Ovary (tissue), 3 donors: ENCODE results near the gene LPIN3.

Experiments
- EP300 ChIP-seq: sonication (generic); formaldehyde crosslinking; IDR thresholded peaks from one replicate; pipeline ENCODE4 v1.6.1; 2017; ENCODE audit warnings: antibody characterized with exemption
- POLR2A ChIP-seq: fragments of 450-650 bp; IDR thresholded peaks from one replicate; pipeline ENCODE4 v1.6.1; 2017; ENCODE audit warnings: antibody characterized with exemption, mild to moderate bottlenecking, moderate library complexity
- TF ChIP-seq, protein P1 (sequence below), 3 donors: fragments of 450-650 bp in 2 of 3; fragments of 200-600 bp in 1 of 3; IDR thresholded peaks; one replicate each; pipeline versions ENCODE4 v1.5.1 to v1.8.0; 2016 to 2022; ENCODE audit warnings: antibody characterized with exemption in 3 of 3, mild to moderate bottlenecking in 1 of 3
- donor health status: DM: no; HTN: no; CAD: no.

DNA sequence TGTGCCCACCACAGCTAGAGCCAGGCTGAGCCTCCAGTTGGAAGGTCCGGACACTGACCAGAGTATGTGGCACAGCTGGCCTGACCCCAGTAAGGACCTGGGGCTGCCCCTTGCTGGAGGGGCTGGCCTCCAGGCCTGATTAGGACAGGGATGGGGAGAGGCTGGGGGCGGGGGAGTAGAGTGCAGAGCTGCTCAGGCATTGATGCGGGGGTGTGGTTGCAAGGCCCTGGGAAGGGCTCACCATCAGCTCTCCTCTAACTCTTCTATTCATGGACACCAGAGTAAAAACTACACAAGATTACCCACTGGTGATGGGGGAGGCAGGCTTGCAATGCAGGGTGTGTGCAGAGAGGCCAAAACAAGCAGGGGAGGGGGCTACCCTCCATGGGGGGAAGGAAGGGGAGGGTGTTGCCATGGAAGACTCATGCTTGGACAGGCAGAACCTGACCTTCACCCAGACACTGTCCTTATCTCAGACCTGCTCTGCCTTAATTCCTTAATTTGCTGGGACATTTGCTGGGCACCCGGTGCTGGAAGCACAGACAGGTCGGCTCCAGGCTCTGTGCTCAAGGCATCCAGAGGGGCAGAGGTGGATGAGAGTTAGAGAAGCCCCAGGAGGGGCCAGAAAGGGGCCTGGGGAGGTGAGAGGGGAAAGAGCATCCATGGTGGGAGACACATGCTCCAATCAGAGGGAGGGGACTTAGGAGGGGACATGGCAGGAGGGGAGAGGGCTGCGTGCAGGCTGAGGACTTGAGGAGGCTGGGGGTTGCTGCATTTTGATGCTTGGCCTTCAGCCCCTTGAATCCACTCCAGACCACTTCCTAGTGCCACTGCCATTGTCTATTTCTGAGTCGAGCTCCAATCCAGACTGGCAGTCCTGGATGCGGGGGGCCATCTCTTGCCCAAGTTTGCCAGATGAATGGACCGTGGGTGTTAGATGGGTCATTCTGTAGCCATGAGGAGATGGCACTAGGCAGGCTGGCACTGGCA, 33.6 kb downstream of the LPIN3 start:
- no peak for TF ChIP-seq POLR2A
- TF ChIP-seq, protein P1, sequence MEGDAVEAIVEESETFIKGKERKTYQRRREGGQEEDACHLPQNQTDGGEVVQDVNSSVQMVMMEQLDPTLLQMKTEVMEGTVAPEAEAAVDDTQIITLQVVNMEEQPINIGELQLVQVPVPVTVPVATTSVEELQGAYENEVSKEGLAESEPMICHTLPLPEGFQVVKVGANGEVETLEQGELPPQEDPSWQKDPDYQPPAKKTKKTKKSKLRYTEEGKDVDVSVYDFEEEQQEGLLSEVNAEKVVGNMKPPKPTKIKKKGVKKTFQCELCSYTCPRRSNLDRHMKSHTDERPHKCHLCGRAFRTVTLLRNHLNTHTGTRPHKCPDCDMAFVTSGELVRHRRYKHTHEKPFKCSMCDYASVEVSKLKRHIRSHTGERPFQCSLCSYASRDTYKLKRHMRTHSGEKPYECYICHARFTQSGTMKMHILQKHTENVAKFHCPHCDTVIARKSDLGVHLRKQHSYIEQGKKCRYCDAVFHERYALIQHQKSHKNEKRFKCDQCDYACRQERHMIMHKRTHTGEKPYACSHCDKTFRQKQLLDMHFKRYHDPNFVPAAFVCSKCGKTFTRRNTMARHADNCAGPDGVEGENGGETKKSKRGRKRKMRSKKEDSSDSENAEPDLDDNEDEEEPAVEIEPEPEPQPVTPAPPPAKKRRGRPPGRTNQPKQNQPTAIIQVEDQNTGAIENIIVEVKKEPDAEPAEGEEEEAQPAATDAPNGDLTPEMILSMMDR (IDR thresholded peaks at IDR 0.05), result no peak
- TF ChIP-seq EP300, result no peak
